ENCODE data around the gene NLRC5. TPM values are rescaled to one million over a fixed set of nuclear protein-coding genes. Genes with fewer than 3 reads are reported as not detected.
A peak's percentile ranks its signal among the peaks of the same experiment; 100 is the strongest.

NLRC5 gene
- total and polyA plus RNA-seq, 9 of the 15 experiments (the other 6 are each of a cell fraction or from before 2014, with no cell fraction given), result 0.59 to 0.71 TPM; not detected in 7

GRCh38 chr16:57091975-57092785 lies 102.8 kb downstream of the NLRC5 start, which contains the start of gene CPNE2 (continued):
- no peak for TF ChIP-seq ZNF407 (IDR thresholded peaks at IDR 0.05; ENCODE audit: low read depth)
- peak; percentile 82 for TF ChIP-seq RB1 (IDR thresholded peaks at IDR 0.05; ENCODE audit: low read depth)
- no peak for TF ChIP-seq CLOCK (CRISPR knock-in tag; IDR thresholded peaks at IDR 0.05; ENCODE audit: borderline replicate concordance)
- TF ChIP-seq SNIP1 (IDR thresholded peaks at IDR 0.05; ENCODE audit: low read depth), result no peak
- no peak for TF ChIP-seq MEF2A (IDR thresholded peaks at IDR 0.05; ENCODE audit: control insufficient read depth, low read depth, low read length)
- TF ChIP-seq CTBP1 (IDR thresholded peaks at IDR 0.05; ENCODE audit: borderline replicate concordance), result peak; percentile 78
- TF ChIP-seq ZBTB7A (IDR thresholded peaks at IDR 0.05; ENCODE audit: borderline replicate concordance, control insufficient read depth, low read depth, low read length), result no peak; the same call in 1 of the 2 replicates
- TF ChIP-seq RREB1 (CRISPR knock-in tag; IDR thresholded peaks at IDR 0.05), result no peak
